NCI-H69 (cell line): ENCODE measurements around the gene ADIPOQ.
"Not testable (repeated sequence)": the region's sequence is repeated elsewhere in the genome, so short reads cannot be mapped to it uniquely, and the experiment has no call there.

Experiments used
- DNase-seq: peaks from one replicate; lab custom pipeline; 2025; lab: John Stamatoyannopoulos, UW

ADIPOQ gene

DNA sequence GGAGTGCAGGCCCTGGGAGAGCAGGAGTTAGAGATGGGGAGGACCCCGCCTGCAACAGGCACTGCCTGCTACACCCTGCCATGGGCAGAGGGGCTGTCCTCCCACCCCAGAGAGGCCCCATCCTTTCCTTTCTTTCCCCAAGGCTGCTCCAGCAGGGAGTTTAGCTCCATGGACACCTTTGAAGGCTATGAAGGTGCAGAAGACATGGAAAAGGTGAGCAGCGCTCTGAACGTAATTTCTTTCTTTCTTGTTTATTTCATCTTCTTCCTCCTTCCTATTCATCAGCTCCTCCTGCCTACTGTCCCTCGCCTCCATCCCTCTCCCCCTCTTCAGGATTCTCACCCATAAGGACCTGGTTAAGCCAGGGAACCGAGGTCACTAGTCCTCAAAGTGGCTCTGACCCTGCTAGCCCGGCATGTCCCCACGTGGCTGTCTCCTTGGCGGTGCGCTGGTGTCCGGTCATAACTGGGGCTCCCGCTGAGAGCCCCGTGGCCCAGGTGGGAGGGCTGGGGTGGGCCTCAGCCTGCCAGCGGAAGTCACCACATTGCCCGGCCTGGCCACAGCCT is 16.0 kb upstream of the ADIPOQ start:
- DNase-seq: peak; percentile 49

DNA sequence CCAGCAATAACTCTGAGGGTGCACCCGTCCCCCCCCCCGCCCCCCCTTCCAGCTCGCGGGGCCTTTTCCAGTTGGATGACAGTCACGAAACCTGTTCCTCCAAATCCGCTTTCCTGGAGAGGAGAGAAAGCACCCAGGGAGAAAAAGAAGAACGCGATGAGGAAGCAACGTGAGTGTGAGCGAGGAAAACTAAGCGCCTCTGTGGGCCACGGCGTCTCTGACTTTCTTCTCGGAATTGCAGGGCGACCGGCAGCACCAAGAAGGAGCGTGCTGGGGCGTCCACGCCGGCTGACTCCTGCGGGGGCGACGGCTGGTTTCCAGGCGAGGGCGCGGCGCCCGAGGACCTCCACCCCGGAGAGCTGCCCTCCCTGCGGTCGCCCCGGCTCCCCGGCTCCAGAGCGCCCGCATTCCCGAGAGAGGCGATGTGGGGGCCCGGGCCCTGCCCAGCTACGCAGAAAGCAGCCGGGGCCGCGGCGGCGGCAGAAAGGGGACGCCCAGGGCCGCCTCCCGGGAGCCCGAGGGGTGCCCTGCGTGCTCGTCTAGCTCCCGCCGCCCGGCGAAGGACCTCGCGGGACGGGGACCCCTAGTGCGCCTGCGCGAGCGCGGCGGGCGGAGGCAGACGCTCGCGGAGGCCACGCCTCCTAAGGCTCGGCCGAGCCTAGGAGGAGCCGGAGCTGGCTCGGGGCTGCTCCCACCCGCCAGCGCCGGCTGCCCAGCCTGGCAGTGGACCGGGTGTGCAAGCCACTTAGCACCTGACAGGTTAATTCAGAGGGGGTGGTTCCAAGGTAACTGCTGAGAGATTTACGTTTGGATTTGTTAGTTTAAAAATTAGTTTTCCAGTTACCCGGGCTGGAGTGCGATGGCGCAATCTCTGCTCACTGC is 15.3 kb upstream of the ADIPOQ start:
- DNase-seq: peak; percentile 94

DNA sequence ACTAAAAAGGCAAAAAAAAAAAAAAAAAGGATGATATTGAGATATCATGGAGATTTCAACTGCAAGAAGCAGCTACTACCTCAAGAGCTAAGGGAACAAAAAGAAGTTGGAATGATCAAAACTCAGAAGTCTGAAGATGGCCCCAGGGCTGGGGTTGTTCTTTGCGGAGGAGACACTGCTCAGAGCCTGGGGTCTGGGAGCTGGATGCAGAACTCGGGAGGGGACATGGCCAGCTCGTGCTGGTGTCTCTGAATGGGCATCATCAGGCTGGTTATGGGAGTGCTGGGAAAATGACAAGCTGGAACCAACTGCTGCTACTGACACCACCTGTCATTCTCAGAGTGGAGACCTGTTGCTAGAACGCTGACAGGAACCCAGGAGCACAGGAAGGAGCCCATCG is 14.2 kb upstream of the ADIPOQ start:
- DNase-seq: peak; percentile 21

DNA sequence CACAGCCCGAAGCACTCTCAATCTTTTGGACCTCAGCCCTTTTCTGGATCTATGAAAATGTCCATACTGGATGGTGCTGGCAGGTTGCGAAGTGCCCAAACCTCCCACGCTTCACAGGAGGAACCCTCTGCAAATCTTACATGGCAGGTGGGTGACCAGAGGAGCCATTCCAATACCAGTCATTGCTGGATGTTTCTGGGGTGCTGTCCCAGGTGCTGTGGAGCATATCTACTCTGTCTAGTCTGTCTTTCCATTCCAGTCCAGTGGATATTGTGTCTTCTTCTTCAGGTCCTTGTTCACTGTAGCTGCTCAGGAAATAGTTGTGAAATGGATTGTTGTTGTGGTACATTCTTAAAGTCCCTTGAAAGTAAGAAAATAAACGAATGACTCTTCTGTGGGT is 10.7 kb upstream of the ADIPOQ start:
- DNase-seq: no peak

DNA sequence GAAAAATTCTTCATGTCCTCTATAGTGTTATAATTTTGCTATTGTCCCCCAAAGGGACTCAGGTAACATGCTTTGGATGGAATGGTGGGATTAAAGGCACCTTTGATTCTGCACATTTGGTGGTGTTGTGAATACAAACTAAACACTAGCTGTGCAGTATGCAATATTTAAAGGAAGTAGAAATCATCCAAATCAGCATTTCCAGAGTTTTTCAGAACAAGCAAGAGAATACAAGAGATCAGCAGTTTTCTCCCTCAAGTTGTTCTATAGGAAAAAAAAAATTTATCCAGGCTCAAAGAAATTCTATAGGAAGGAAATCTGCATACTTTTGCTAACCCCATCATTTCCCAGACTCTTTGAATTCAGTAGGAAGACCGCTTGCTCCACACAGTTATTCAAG is 10.2 kb upstream of the ADIPOQ start:
- DNase-seq: no peak

DNA sequence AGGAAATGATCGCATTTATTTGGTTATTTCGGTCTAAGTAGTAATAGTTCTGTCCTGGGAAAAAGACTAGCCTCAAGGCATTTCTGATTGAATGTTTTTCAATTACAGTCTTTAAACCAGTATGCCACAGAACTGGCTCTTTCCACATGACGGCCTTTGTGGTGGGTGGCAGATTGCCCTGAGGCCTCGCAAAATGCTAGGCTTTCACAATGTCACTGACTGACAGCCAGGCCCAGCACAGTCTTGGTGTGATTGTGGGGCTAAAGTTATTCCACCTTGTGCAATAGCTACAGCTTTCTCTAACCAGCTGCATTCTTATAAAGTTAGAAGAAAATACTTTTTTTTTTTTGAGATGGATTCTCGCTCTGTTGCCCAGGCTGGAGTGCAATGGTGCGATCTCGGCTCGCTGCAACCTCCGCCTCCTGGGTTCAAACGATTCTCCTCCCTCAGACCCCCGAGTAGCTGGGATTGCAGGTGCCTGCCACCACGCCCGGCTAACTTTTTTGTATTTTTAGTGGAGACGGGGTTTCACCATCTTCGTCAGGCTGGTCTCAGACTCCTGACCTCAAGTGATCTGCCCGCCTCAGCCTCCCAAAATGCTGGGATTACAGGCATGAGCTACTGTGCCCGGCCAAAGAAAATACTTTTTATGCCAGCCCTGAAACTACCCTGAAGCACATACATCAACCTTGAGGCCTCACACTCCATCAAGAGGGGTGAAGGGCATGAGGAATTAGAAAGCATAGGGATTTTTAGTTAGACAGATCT is 2.5 kb upstream of the ADIPOQ start:
- DNase-seq: peak; percentile 10

DNA sequence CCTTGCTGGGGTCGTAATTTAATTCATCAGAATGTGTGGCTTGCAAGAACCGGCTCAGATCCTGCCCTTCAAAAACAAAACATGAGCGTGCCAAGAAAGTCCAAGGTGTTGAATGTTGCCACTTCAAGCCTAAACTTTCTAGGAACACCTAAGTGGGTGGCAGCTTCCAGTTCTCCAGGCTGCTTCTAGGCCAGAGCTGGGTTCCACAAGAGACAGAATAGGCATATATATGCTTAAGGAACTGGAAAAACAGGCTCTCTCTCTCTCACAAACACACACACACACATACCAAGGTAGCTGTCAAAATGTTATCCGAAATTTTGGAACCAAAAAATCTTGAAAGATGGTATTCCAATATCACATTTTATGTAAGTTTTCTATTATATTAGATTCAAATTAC is 890 bp upstream of the ADIPOQ start:
- no peak for DNase-seq

DNA sequence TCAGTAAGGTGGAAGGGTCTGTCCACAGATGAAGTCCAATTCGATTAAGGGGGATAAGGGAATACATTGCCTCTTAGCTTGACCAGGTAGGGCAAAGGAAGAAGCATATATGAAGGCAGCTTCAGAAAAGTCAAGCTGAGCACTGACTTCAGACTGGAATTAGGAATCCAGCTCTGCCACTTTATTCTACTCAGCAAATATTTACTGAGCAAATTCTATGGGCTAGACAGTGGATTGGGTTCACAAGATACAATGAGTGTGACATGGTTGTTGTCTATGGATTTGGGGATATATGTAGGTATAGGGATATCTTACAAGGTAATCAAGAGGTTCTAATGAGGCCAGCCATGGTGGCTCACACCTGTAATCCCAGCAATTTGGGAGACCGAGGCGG is 526 bp downstream of the ADIPOQ start:
- DNase-seq: no peak

DNA sequence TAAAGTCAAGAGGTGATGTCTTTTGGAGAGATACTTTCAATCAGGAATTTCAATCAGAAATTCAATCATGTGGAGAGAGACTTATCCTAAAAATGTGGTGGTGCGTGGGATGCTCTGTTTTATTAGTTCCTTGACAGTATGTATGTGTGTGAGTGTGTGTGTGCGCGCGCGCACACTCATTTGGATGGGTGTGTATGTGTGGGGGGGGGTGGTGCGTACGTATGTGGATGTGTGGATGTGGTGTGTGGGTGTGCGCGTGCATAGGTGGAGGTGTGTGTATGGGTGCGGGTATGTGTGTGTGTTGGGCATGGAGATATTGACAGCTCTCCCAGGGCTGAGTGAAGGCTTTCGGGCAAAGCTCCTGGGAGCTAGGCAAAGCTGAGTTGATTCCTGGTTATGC is 2.4 kb downstream of the ADIPOQ start:
- no peak for DNase-seq

DNA sequence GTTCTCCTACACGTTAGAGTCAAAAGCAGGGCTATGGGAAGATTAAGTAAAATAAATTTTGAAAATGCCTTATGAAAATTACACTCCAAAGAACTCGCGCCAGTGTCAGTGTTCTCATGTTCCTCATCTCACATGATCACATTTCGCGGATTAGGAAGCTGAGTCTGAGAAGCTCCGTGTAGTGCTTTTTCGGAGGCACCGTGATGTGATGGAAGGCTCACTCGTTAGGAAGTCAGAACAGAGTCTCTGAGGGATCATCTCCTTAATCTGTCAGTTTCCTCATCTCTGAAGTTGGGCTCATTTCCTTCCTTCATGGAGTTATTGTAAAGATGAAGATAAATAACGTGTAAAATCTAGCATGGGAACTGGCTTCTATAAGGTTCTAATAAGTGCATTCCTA is 3.2 kb downstream of the ADIPOQ start:
- no peak for DNase-seq

DNA sequence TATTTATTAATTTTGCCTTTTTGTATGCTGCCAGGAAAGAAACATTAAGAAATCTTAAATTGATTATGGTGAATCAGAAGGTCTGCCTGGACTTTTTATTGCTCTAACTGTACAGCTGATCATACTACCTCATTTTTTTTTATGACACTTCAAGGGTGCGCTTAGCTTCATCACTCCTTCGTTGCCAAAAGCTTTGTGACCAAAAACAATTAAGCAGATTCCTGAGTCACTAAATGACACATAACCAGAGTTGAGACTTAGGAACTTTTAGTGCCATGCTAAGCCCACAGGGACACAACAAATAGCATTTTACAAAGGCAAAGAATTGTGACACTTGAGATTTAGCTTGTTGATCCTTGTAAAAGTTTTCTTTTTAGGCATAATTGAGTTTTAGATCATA is 4.9 kb downstream of the ADIPOQ start:
- DNase-seq: no peak

DNA sequence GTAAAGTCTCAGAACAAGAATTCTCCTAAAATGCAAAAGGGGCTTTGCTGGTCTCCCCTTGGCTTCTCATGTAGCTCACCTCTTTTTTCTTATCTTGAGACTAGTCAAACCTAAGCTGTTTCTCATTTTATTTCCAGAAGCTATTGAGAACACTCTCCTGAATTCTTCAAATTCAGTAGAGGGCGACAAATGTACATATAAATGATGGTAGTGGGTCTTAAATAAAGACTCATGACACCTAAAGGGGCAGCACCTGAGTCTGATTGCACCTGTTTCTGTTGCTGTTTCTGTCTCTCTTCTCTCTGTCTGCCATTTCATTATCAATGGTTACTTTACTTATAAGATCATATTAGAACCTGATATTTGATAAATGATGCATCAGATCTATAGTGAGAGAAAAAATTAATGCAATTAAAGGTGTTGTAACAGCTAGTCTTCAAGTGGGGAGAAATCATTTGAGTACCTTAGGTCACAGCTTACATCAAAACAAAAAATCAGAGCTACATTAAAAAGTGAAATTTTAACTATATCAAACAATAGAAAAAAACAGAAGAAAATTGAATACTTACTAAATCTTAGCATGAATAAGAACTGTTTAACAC is 7.0 kb downstream of the ADIPOQ start:
- peak; percentile 65 for DNase-seq

DNA sequence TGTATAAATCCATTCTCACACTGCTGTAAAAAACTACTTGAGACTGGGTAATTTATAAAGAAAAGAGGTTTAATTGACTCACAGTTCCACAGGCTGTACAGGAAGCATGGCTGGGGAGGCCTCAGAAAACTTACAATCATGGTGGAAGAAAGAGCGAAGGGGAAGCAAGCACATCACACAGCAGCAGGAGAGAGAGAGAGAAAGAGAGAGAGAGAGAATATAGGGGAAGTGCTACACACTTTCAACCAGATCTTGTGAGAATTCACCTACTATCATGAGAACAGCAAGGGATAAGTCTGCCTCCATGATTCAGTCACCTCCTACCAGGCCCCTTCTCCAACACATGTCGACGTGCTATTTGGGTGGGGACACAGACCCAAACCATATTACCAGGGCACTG is 9.3 kb downstream of the ADIPOQ start:
- DNase-seq: not testable (repeated sequence)

DNA sequence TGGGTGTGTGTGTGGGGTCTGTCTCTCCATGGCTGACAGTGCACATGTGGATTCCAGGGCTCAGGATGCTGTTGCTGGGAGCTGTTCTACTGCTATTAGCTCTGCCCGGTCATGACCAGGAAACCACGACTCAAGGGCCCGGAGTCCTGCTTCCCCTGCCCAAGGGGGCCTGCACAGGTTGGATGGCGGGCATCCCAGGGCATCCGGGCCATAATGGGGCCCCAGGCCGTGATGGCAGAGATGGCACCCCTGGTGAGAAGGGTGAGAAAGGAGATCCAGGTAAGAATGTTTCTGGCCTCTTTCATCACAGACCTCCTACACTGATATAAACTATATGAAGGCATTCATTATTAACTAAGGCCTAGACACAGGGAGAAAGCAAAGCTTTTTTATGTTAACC is 10.5 kb downstream of the ADIPOQ start:
- DNase-seq: no peak

DNA sequence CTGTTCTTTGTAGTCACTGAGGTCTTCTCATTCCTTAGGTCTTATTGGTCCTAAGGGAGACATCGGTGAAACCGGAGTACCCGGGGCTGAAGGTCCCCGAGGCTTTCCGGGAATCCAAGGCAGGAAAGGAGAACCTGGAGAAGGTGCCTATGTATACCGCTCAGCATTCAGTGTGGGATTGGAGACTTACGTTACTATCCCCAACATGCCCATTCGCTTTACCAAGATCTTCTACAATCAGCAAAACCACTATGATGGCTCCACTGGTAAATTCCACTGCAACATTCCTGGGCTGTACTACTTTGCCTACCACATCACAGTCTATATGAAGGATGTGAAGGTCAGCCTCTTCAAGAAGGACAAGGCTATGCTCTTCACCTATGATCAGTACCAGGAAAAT is 11.6 kb downstream of the ADIPOQ start:
- DNase-seq: no peak

DNA sequence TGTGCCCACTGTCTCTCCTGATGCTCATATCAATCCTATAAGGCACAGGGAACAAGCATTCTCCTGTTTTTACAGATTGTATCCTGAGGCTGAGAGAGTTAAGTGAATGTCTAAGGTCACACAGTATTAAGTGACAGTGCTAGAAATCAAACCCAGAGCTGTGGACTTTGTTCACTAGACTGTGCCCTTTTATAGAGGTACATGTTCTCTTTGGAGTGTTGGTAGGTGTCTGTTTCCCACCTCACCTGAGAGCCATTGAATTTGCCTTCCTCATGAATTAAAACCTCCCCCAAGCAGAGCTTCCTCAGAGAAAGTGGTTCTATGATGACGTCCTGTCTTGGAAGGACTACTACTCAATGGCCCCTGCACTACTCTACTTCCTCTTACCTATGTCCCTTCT is 12.4 kb downstream of the ADIPOQ start:
- no peak for DNase-seq

DNA sequence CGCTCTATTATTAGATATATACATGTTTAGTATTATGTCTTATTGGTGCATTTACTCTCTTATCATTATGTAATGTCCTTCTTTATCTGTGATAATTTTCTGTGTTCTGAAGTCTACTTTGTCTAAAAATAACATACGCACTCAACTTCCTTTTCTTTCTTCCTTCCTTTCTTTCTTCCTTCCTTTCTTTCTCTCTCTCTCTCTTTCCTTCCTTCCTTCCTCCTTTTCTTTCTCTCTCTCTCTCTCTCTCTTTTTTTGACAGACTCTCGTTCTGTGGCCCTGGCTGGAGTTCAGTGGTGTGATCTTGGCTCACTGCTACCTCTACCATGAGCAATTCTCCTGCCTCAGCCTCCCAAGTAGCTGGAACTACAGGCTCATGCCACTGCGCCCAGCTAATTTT is 15.2 kb downstream of the ADIPOQ start:
- DNase-seq: no peak

DNA sequence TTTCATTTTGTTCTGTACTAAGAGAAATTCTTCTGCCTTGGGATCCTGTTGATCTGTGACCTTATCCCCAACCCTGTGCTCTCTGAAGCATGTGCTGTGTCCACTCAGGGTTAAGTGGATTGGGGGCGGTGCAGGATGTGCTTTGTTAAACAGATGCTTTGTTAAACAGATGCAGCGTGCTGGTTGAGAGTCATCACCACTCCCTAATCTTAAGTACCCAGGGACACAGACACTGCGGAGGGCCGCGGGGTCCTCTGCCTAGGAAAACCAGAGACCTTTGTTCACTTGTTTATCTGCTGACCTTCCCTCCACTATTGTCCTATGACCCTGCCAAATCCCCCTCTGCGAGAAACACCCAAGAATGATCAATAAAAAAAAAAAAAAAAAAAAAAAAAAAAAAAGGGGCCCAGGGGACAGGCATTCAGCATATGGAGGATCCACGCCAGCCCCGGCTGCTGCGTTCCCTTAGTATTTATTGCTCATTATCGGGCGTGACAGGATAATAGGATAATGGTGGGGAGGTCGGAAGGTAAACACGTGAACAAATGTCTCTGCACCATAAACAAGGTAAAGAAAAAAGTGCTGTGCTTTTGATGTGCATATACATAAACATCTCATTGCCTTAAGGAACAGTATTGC is 22.8 kb downstream of the ADIPOQ start:
- not testable (repeated sequence) for DNase-seq

DNA sequence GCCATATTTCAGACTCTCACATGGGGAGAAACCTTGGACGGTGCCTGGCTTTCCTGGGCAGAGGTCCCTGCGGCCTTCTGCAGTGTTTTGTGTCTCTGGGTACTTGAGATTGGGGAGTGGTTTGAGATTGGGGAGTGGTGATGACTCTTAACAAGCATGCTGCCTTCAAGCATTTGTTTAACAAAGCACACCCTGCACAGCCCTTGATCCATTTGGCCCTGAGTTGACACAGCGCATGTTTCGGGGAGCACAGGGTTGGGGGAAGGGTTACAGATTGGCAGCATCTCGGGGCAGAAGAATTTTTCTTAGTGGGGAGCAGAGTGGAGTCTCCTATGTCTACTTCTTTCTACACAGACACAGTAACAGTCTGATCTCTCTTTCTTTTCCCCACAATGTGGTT is 23.6 kb downstream of the ADIPOQ start:
- DNase-seq: not testable (repeated sequence)

DNA sequence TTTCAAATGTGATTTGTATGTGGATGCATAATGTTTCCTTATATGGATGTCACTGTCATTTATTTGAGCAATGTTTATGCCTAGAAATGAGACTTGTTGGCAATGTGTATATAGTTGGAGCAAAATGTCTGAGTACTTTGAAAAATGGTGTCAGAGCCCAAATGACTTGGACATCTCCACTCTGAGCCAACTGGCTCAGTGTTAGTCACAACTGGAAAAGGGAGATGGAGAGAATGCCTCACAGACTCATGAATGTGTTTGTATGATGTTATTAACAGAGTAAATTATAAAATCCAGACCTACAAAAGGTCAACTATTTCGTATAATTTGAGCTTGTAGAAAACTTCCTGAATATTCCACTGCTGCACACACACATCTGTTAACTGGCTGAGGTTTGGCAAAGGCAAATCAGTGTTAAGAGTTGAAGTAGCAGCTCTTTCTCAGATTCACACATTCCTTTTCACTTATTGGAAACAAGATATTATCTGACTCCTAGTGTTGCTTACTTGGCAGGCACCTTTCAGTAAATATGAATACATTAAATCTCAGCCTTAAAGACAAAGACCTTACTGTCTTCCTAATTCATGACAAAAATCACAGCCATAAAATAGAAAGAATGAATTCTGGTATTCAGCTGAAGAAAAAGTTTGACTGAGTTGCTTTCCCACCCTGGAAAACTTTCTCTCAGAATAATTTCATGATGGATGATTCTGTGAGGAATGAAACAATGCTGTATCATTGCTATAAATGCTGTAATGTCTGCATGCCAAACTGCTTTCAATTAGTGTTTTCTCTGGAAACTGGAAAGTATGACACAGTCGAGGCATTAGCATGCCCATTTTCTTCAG is 27.0 kb downstream of the ADIPOQ start:
- DNase-seq: no peak
